H9 (cell line): ENCODE results near the gene CDH15. TPM values are rescaled to one million over a fixed set of nuclear protein-coding genes. Genes with fewer than 3 reads are reported as not detected.

ENCODE experiments used
- DNase-seq: peaks from one replicate; pipeline ENCODE4 v3.0.0-alpha.2; 2017
- H2AFZ ChIP-seq: one replicate; pipeline ENCODE4 v1.6.1; 2013; ENCODE audit warnings: mild to moderate bottlenecking, low read length, control low read depth, moderate library complexity
- H2AK5ac ChIP-seq: 2 replicates; pipeline ENCODE4 v1.6.1; 2013; ENCODE audit warnings: low read length, control low read depth, mixed read lengths; ENCODE audit not compliant: insufficient read length
- H2BK120ac ChIP-seq: one replicate; pipeline ENCODE4 v1.6.1; 2013; ENCODE audit warnings: low read depth, mild to moderate bottlenecking, low read length, control low read depth, inconsistent platforms; ENCODE audit not compliant: poor library complexity, severe bottlenecking
- H2BK12ac ChIP-seq: 2 replicates; pipeline ENCODE4 v1.6.1; 2013; ENCODE audit warnings: low read length, control low read depth, mixed read lengths, low read depth; ENCODE audit not compliant: insufficient read length
- H2BK15ac ChIP-seq: 2 replicates; pipeline ENCODE4 v1.6.1; 2013; ENCODE audit warnings: low read depth, low read length, control low read depth
- H2BK20ac ChIP-seq: one replicate; pipeline ENCODE4 v1.6.1; 2013; ENCODE audit warnings: low read depth, mild to moderate bottlenecking, low read length, control low read depth, inconsistent platforms; ENCODE audit not compliant: poor library complexity, severe bottlenecking
- H2BK5ac ChIP-seq: 2 replicates; pipeline ENCODE4 v1.6.1; 2013; ENCODE audit warnings: low read length, control low read depth, mixed read lengths; ENCODE audit not compliant: insufficient read length
- H3K14ac ChIP-seq: 2 replicates; pipeline ENCODE4 v1.6.1; 2013; ENCODE audit warnings: low read length, control low read depth; ENCODE audit not compliant: insufficient read depth
- H3K18ac ChIP-seq: 2 replicates; pipeline ENCODE4 v1.6.1; 2013; ENCODE audit warnings: low read depth, mild to moderate bottlenecking, mixed read lengths, low read length, control low read depth; ENCODE audit not compliant: insufficient read length
- H3K23ac ChIP-seq: 2 replicates; pipeline ENCODE4 v1.6.1; 2013; ENCODE audit warnings: low read length, control low read depth, mixed read lengths, low read depth; ENCODE audit not compliant: insufficient read length
- H3K23me2 ChIP-seq: 2 replicates; pipeline ENCODE4 v1.6.1; 2013; ENCODE audit warnings: low read depth, mild to moderate bottlenecking, mixed read lengths, low read length, control low read depth; ENCODE audit not compliant: insufficient read length, poor library complexity, severe bottlenecking
- H3K27ac ChIP-seq: 2 replicates; pipeline ENCODE4 v1.5.1; 2013; ENCODE audit warnings: low read length, control low read depth, mixed read lengths, low read depth; ENCODE audit not compliant: insufficient read length
- H3K27me3 ChIP-seq: 2 replicates; pipeline ENCODE4 v1.6.1; 2013; ENCODE audit warnings: low read length, control low read depth, inconsistent platforms; ENCODE audit not compliant: insufficient read depth
- H3K4ac ChIP-seq: 2 replicates; pipeline ENCODE4 v1.6.1; 2013; ENCODE audit warnings: low read depth, mild to moderate bottlenecking, control low read depth, inconsistent platforms, low read length, moderate library complexity
- H3K4me1 ChIP-seq: 2 replicates; pipeline ENCODE4 v1.6.1; 2013; ENCODE audit warnings: low read length, control low read depth, inconsistent platforms; ENCODE audit not compliant: insufficient read depth
- H3K4me2 ChIP-seq: 2 replicates; pipeline ENCODE4 v1.6.1; 2013; ENCODE audit warnings: low read length, control low read depth, mixed read lengths; ENCODE audit not compliant: insufficient read length, insufficient read depth
- H3K56ac ChIP-seq: 2 replicates; pipeline ENCODE4 v1.6.1; 2013; ENCODE audit warnings: low read depth, mild to moderate bottlenecking, mixed read lengths, low read length, control low read depth; ENCODE audit not compliant: insufficient read length
- H3K79me1 ChIP-seq: 2 replicates; pipeline ENCODE4 v1.6.1; 2013; ENCODE audit warnings: low read depth, mild to moderate bottlenecking, moderate library complexity, low read length, control low read depth, inconsistent platforms; ENCODE audit not compliant: insufficient read depth, poor library complexity, severe bottlenecking
- H3K79me2 ChIP-seq: 2 replicates; pipeline ENCODE4 v1.6.1; 2013; ENCODE audit warnings: low read length, control low read depth, inconsistent platforms; ENCODE audit not compliant: insufficient read depth
- H3K9ac ChIP-seq: 2 replicates; pipeline ENCODE4 v1.6.1; 2013; ENCODE audit warnings: low read length, control low read depth, mixed read lengths; ENCODE audit not compliant: insufficient read length; ENCODE audit errors: extremely low read depth
- H3K9me3 ChIP-seq: one replicate; pipeline ENCODE4 v1.6.1; 2013; ENCODE audit warnings: low read depth, low read length, inconsistent platforms; ENCODE audit not compliant: control insufficient read depth
- H3T11ph ChIP-seq: one replicate; pipeline ENCODE4 v1.6.1; 2013; ENCODE audit warnings: mild to moderate bottlenecking, low read length, control low read depth, inconsistent platforms
- H4K20me1 ChIP-seq: one replicate; pipeline ENCODE4 v1.6.1; 2013; ENCODE audit not compliant: control insufficient read depth, insufficient read length, insufficient read depth
- H4K5ac ChIP-seq: 2 replicates; pipeline ENCODE4 v1.6.1; 2013; ENCODE audit warnings: low read depth, mild to moderate bottlenecking, mixed read lengths, low read length, control low read depth; ENCODE audit not compliant: insufficient read length
- H4K8ac ChIP-seq: replicated peaks from 2 replicates; pipeline ENCODE4 v1.6.1; 2013; ENCODE audit warnings: low read length, control low read depth, mixed read lengths, low read depth; ENCODE audit not compliant: insufficient read length
- H4K91ac ChIP-seq: 2 replicates; pipeline ENCODE4 v1.6.1; 2013; ENCODE audit warnings: low read depth, mild to moderate bottlenecking, moderate library complexity, mixed read lengths, low read length, control low read depth; ENCODE audit not compliant: insufficient read length
- H3K27ac Mint-ChIP-seq, 3 experiments: 2 replicates in 2 of 3; 3 replicates in 1 of 3; pipeline ENCODE4 v1.8.0; 2020 to 2021; ENCODE audit warnings: mixed read lengths in 3 of 3, mild to moderate bottlenecking in 1 of 3, moderate library complexity in 1 of 3
- H3K27me3 Mint-ChIP-seq: 2 replicates; pipeline ENCODE4 v1.8.0; 2021; ENCODE audit warnings: low read depth, mild to moderate bottlenecking, moderate library complexity, mixed read lengths
- H3K36me3 Mint-ChIP-seq, 3 experiments: 2 replicates in 2 of 3; 3 replicates in 1 of 3; pipeline ENCODE4 v1.8.0; 2020 to 2021; ENCODE audit warnings: low read depth in 3 of 3, mixed read lengths in 3 of 3; ENCODE audit not compliant: insufficient read depth in 1 of 3
- H3K4me1 Mint-ChIP-seq, 2 experiments: 2 replicates each; pipeline ENCODE4 v1.8.0; 2020; ENCODE audit warnings: mixed read lengths in 2 of 2
- H3K4me3 Mint-ChIP-seq, 2 experiments: 2 replicates in 1 of 2; 3 replicates in 1 of 2; pipeline ENCODE4 v1.8.0; 2020 to 2021; ENCODE audit warnings: mild to moderate bottlenecking in 2 of 2, mixed read lengths in 2 of 2, moderate library complexity in 1 of 2
- H3K9me3 Mint-ChIP-seq, 2 experiments: 2 replicates in 1 of 2; 3 replicates in 1 of 2; pipeline ENCODE4 v1.8.0; 2020; ENCODE audit warnings: mild to moderate bottlenecking in 2 of 2, mixed read lengths in 2 of 2, moderate library complexity in 1 of 2
- CTCF ChIP-seq: fragments of 200-600 bp; sonication (generic); conservative IDR thresholded peaks from 3 replicates; pipeline ENCODE4 v1.8.0; 2021; ENCODE audit warnings: antibody characterized with exemption, mild to moderate bottlenecking
- WGBS: extraction: QIAGEN DNeasy Blood & Tissue Kit; methylation state at CpG from one replicate; pipeline ENCODE4 v1.1.7; 2013; ENCODE audit warnings: missing lambda C conversion rate, low lambda C conversion rate, mixed read lengths; ENCODE audit not compliant: insufficient read length; ENCODE audit errors: extremely low coverage; 5-methylcytosine and 5-hydroxymethylcytosine counted together
- total RNA-seq: library from RNA; stranded (reverse); gene quantifications from 2 replicates; pipeline ENCODE4 v1.2.1, GENCODE V29; 2021

Gene CDH15
- total RNA-seq, 1 experiment from 2014 or later: 0.28 TPM

GRCh38 chr16:89137666-89138512, 33.7 kb upstream of the CDH15 start:
- Histone ChIP-seq H3K23me2 (no peaks in the 10 kb centered on the region), H2BK12ac (no peak overlapping the region), H3K79me1 (no peaks in the 10 kb centered on the region), H3K9ac (no peak overlapping the region), H3K14ac (no peak overlapping the region), H3K56ac (no peak overlapping the region), H2BK120ac (no peak overlapping the region), H4K91ac (no peak overlapping the region), H2BK15ac (no peak overlapping the region), H2AFZ (no peak overlapping the region), H3K4me2 (no peak overlapping the region), H4K8ac (no peak overlapping the region), H3K9me3 (no peaks in the 10 kb centered on the region), H4K5ac (no peak overlapping the region), H2BK5ac (no peak overlapping the region), H3K23ac (no peak overlapping the region), H2AK5ac (no peak overlapping the region), H3K27ac (no peak overlapping the region), H3K4ac (no peak overlapping the region), H3K27me3 (no peaks in the 10 kb centered on the region), H3K79me2 (no peaks in the 10 kb centered on the region), H3K4me1 (no peaks in the 10 kb centered on the region), H3K18ac (no peak overlapping the region), H2BK20ac (no peak overlapping the region), H3T11ph (no peak overlapping the region), H4K20me1 (no peaks in the 10 kb centered on the region)
- H3K27ac Mint-ChIP-seq: no peak overlapping the region
- H3K9me3 Mint-ChIP-seq: no peaks in the 10 kb centered on the region
- WGBS: no CpG with 5 or more reads among the region's 24 CpGs
- no peaks in the 10 kb centered on the region; the same call in 1 of the 2 replicates for H3K27me3 Mint-ChIP-seq
- no peak for TF ChIP-seq CTCF
- peaks cover 5 to 28% (median 22%) of the 10 kb centered on the region in 3 experiments for H3K36me3 Mint-ChIP-seq
- no peak for DNase-seq
- H3K4me3 Mint-ChIP-seq: no peak overlapping the region
- H3K4me1 Mint-ChIP-seq: peaks cover 3 to 6% of the 10 kb centered on the region in 2 experiments; a peak in 3 of 4 replicates
